Hypothalamus (tissue), 51 donors: ENCODE results near the gene TNNT2.

Source experiments
- DNase-seq, 51 donors: peaks; one replicate each; lab custom pipeline; 2025; lab: John Stamatoyannopoulos, UW

Gene TNNT2

DNA sequence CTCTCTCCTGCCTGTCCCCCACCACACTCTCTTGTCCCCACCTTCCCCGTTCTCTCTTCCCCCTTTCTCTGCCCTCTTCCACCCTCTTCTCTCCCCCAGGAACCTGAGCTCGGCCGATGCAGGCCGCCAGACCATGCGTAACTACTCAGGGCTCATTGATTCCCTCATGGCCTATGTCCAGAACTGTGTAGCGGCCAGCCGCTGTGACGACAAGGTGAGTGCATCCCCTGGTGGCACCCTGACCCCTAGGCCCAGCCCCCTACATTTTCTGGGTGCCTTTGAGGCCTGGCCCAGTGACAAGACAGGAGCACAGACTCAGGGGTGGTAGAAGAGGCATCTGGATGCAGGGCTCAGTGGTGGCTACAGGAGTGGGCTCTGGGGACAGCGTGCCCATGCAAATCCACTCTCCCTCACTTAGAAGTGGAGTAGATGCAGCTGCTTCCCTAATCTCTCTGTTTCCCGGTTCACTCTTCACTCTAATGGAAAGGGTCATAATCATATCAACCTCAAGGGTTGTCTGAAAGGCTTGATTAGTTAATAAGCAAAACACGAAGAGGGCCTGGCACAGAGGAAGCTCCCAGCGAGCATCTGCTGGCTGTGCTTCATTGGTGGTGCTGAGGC lies 57.2 kb downstream of the TNNT2 start:
- no peak for DNase-seq

GRCh38 chr1:201319631-201320030 lies 57.8 kb downstream of the TNNT2 start:
- no peak for DNase-seq

GRCh38 chr1:201318504-201319340 lies 58.8 kb downstream of the TNNT2 start:
- DNase-seq, result no peak

DNA sequence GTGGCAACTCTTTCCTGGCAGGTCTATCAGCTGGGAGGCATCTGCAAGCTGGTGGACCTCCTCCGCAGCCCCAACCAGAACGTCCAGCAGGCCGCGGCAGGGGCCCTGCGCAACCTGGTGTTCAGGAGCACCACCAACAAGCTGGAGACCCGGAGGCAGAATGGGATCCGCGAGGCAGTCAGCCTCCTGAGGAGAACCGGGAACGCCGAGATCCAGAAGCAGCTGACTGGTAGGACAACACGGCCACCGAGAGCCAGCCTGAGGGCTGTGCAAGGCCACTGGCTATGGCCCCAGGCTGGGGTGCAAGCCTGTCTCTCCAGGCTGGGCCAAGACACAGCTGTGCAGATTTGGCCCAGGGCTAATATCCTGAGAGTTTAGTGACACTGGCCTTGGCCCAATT lies 59.9 kb downstream of the TNNT2 start:
- no peak for DNase-seq

DNA sequence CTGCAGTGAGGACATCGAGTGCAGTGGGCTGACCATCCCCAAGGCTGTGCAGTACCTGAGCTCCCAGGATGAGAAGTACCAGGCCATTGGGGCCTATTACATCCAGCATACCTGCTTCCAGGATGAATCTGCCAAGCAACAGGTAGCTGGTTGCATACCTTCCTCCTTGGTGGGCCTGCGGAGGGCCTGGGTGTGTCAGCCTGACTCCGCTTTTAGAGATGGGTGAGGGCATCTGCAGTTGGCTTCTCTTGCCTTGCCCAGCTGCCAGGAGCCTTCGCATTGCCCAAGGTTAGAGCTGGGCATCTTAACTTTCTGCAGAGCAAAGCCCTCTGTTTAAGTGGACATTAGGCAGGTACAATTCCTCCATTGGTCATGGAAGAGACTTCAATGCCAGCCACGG lies 60.9 kb downstream of the TNNT2 start:
- no peak for DNase-seq

DNA sequence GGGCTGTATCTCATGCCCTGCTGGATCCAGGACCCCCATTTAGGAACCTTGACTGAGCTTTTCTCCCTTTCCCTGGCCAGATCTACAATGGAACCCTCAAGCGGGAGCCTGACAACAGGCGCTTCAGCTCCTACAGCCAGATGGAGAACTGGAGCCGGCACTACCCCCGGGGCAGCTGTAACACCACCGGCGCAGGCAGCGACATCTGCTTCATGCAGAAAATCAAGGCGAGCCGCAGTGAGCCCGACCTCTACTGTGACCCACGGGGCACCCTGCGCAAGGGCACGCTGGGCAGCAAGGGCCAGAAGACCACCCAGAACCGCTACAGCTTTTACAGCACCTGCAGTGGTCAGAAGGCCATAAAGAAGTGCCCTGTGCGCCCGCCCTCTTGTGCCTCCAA lies 64.4 kb downstream of the TNNT2 start:
- DNase-seq, result no peak

- no peak for DNase-seq
These were observed 65.2 kb downstream of the TNNT2 start for GRCh38 chr1:201312298-201312697.

- DNase-seq, result no peak
These were observed 66.0 kb downstream of the TNNT2 start for GRCh38 chr1:201311356-201312011.

DNA sequence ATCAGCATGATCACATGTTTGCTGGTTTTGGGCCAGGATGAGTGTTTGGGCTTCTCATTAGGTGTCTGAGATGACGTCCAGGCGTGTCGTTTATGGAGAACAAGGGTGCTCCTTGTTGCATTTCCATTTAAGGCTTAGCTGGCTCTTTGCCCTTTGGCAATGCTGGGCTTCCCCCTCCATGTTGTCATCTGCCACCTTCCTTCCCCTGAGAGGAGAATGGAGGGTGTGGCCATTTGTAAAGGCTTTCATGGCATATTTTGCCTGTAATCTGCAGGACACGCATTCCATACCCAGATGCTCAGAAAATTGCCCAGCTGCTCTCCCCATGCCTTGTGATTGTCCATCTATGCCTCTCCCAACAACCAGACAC lies 66.5 kb downstream of the TNNT2 start:
- peak in 1 of 51 donors; percentile 16 for DNase-seq

DNA sequence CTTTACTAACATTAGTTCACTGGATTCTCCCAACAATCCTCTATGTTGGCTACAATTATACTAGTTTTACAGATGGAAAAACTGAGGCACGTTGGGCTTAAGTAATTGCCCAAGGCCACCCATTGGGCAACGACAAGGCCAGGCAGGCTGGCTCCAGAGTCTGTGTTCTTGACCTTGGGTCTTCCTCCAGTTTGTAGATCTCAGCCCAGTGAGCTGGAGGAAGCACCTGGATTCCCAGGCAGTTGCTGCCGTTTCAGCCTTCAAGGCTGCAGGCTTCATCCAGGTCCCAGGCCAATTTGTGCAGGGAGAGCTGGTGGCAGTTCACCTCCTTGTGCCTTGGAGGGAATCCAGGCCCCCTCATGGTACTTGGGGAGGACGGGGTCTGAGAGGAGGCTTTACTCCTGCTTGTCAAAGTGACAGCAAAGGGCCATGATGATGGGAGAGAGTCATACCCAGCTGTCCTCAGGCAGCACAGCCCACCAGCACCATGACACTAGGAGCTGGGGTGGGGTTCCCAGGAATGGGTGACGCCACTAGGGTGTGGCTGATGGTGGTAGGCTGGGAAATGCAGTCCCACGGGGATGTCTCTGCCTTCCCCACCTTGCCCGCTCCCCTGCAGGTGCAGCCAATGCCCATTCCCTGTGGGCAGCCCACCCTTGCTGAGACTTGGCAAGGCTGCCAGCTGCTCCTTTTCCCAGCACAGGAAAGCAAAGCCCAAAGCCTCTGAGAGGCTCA lies 67.1 kb downstream of the TNNT2 start:
- DNase-seq, result no peak

DNA sequence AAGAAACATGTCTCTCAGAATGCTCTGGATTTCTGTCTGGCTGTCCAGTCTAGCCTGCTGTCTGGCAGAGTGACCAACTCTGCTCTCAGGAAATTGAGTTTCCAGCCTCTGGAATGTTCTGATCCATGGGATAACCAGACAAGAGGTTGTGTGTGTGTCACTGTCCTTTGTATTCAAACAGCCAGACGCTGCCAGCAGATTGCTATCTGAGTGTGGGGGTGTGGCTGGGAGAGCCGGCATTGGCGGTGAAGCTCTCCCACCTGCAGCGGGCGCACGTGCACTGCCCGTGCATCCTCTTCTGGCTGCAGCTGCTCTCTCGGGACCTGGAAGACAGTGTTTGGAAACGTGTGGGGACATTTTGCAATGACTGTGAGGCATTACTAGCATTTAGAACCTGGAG lies 68.1 kb downstream of the TNNT2 start:
- peak in 7 of 51 donors; percentile 4 to 16 (median 12) for DNase-seq
